Caco-2 (cell line): ENCODE measurements around the gene HOXB6. TPM values are rescaled to one million over a fixed set of nuclear protein-coding genes. Genes with fewer than 3 reads are reported as not detected.
A peak's percentile ranks its signal among the peaks of the same experiment; 100 is the strongest.

ENCODE experiments used
- BruUV-seq: library from RNA; stranded (reverse); fragments of 400-500 nt; replicated peaks from 2 replicates; lab custom pipeline; 2021; lab: Mats Ljungman, UMichigan
- CTCF ChIA-PET: fragments of 300-600 bp; sonication (Branson Sonifier 250); formaldehyde crosslinking; loops from one replicate; lab custom pipeline; 2022; ENCODE audit warnings: antibody characterized with exemption; lab: Charles Lee
- POLR2A ChIA-PET: fragments of 300-600 bp; sonication (Branson Sonifier 250); formaldehyde crosslinking; loops from one replicate; lab custom pipeline; 2022; ENCODE audit warnings: antibody characterized with exemption; lab: Charles Lee
- DNase-seq, 2 experiments: peaks; one replicate each; pipeline versions ENCODE4 v3.0.0 to v3.0.0-alpha.2; 2020 to 2022
- H3K27me3 ChIP-seq: replicated peaks from 2 replicates; pipeline ENCODE4 v1.6.0; 2011; ENCODE audit warnings: low read length; ENCODE audit not compliant: control insufficient read depth, insufficient read depth
- H3K36me3 ChIP-seq: 2 replicates; pipeline ENCODE4 v1.5.1; 2011; ENCODE audit warnings: low read length; ENCODE audit not compliant: control insufficient read depth, insufficient read depth
- H3K4me1 ChIP-seq: fragments of 250-450 bp; sonication (Bioruptor Pico); 2 replicates; pipeline ENCODE4 v1.5.1; 2020; ENCODE audit warnings: mild to moderate bottlenecking
- H3K4me3 ChIP-seq: 2 replicates; pipeline ENCODE4 v1.5.1; 2011; ENCODE audit warnings: low read depth, mild to moderate bottlenecking, control low read depth, low read length
- H3K9me3 ChIP-seq: fragments of 250-450 bp; sonication (Bioruptor Pico); 2 replicates; pipeline ENCODE4 v1.5.1; 2020; ENCODE audit warnings: mild to moderate bottlenecking, moderate library complexity
- H3K27ac Mint-ChIP-seq: one replicate; pipeline ENCODE4 v1.8.0; 2022; ENCODE audit warnings: mixed read lengths; ENCODE audit not compliant: unreplicated experiment
- H3K27me3 Mint-ChIP-seq: one replicate; pipeline ENCODE4 v1.8.0; 2022; ENCODE audit warnings: mixed read lengths; ENCODE audit not compliant: insufficient read depth, unreplicated experiment
- H3K36me3 Mint-ChIP-seq: one replicate; pipeline ENCODE4 v1.8.0; 2022; ENCODE audit warnings: mild to moderate bottlenecking, mixed read lengths; ENCODE audit not compliant: insufficient read depth, unreplicated experiment
- H3K4me1 Mint-ChIP-seq: one replicate; pipeline ENCODE4 v1.8.0; 2022; ENCODE audit warnings: low read depth, mixed read lengths; ENCODE audit not compliant: unreplicated experiment
- H3K4me3 Mint-ChIP-seq: one replicate; pipeline ENCODE4 v1.8.0; 2022; ENCODE audit warnings: mild to moderate bottlenecking, moderate library complexity, mixed read lengths; ENCODE audit not compliant: unreplicated experiment
- H3K9me3 Mint-ChIP-seq: one replicate; pipeline ENCODE4 v1.8.0; 2022; ENCODE audit warnings: mixed read lengths; ENCODE audit not compliant: unreplicated experiment
- CTCF ChIP-seq, 2 experiments: fragments of 200-600 bp in 1 of 2; IDR thresholded peaks; 1 replicate in 1 of 2; 2 replicates in 1 of 2; pipeline versions ENCODE4 v1.5.1 to v1.8.0; 2011 to 2022; ENCODE audit warnings: antibody characterized with exemption in 1 of 2, control low read depth in 1 of 2, inconsistent platforms in 1 of 2, low read depth in 1 of 2, low read length in 1 of 2, mild to moderate bottlenecking in 1 of 2, moderate library complexity in 1 of 2; ENCODE audit not compliant: insufficient read depth in 1 of 2, severe bottlenecking in 1 of 2, unreplicated experiment in 1 of 2
- intact Hi-C: fragments of 100-400 bp; cut with micrococcal nuclease; formaldehyde crosslinking; loops from one replicate; pipeline ENCODE4 v1.10.0; 2022; ENCODE audit not compliant: unreplicated experiment
- total RNA-seq: library from RNA; stranded (reverse); gene quantifications from 2 replicates; pipeline ENCODE4 v1.2.3, GENCODE V29; 2022

HOXB6 gene
- total RNA-seq, 1 experiment from 2014 or later = 1.9 TPM

- ChIA-PET POLR2A (no interaction called here), CTCF (no interaction called here)
- no peak overlapping the region for H3K27ac Mint-ChIP-seq
- peaks cover 7% of the 10 kb centered on the region for H3K4me1 Mint-ChIP-seq
- H3K36me3 ChIP-seq = no peaks in the 10 kb centered on the region
- H3K27me3 ChIP-seq = no peaks in the 10 kb centered on the region; the same call in 1 of the 2 replicates
- no peaks in the 10 kb centered on the region for H3K9me3 ChIP-seq
- H3K9me3 Mint-ChIP-seq = no peaks in the 10 kb centered on the region
- no peak overlapping the region for H3K4me3 Mint-ChIP-seq
- no peak overlapping the region for H3K4me3 ChIP-seq
- H3K4me1 ChIP-seq = peaks cover 9% of the 10 kb centered on the region
- no peak for TF ChIP-seq CTCF (IDR thresholded peaks at IDR 0.05; ENCODE audit: insufficient read depth in 1 of 2, low read depth in 1 of 2, low read length in 1 of 2, severe bottlenecking in 1 of 2, unreplicated experiment in 1 of 2)
- BruUV-seq = no TSS peak
- intact Hi-C loops = no loop called here
- DNase-seq = no peak
- H3K27me3 Mint-ChIP-seq = no peaks in the 10 kb centered on the region
- no peaks in the 10 kb centered on the region for H3K36me3 Mint-ChIP-seq
These were observed 46.5 kb downstream of the HOXB6 start for GRCh38 chr17:48558057-48558830.

DNA sequence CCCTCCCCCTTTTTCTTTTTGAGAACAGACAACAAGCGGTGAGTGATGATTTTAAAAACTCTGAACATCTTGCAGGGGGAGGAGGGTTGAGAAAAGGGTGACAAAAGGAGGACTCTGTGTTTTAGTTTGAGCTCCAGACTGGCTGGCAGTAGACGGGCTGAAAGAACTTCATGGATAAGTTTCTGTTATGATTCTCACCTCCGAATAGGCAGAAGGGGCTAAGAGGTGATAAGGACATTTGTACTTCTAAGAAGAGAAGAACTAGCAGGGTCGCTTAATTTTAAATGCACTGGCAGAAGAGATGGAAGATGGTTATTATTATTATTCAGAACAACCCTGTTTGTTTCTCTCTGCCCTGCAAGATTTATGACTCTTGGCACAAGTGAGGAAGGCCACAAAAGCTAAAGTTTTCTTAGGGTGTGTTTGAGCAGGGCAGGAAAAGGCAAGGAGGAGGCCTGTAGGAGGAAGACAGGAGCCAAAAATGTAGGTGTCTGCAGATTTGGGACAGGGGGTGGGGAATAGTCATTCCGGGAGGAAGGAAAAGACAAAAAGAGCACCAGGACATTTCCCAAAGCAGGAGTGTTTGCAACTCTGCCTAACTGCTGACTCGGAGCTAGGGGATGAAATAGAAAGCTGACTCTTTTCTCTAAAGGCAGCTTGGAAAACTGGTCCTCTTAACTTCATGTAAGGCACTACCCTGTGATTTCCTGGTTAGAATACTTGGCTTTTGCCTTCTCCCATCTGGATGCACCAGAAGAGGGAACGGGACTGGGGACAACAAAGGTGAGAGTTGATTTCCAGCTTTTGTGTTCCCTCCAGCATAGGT lies 48.0 kb downstream of the HOXB6 start:
- no peaks in the 10 kb centered on the region for H3K9me3 ChIP-seq
- no TSS peak for BruUV-seq
- Mint-ChIP-seq H3K4me3 (no peak overlapping the region), H3K27ac (no peak overlapping the region), H3K36me3 (no peaks in the 10 kb centered on the region), H3K4me1 (peaks cover 7% of the 10 kb centered on the region), H3K27me3 (no peaks in the 10 kb centered on the region), H3K9me3 (no peaks in the 10 kb centered on the region)
- H3K27me3 ChIP-seq = no peaks in the 10 kb centered on the region; the same call in 1 of the 2 replicates
- DNase-seq = no peak
- intact Hi-C loops = no loop called here
- ChIA-PET POLR2A (interaction anchor here (0.6 kb wide), 1 partner anchor 725 kb away, joined by 3 read pairs; the partner anchor contains the start of gene LRRC46), CTCF (interaction anchor here (0.6 to 1.0 kb wide), 2 partner anchors 9 to 39 kb away, joined by 4 to 5 read pairs; no protein-coding TSS in a partner anchor)
- TF ChIP-seq CTCF (IDR thresholded peaks at IDR 0.05; ENCODE audit: insufficient read depth in 1 of 2, low read depth in 1 of 2, low read length in 1 of 2, severe bottlenecking in 1 of 2, unreplicated experiment in 1 of 2) = no peak
- H3K4me3 ChIP-seq = no peak overlapping the region
- no peaks in the 10 kb centered on the region for H3K36me3 ChIP-seq
- H3K4me1 ChIP-seq = peaks cover 9% of the 10 kb centered on the region

GRCh38 chr17:48556229-48556575 lies 48.6 kb downstream of the HOXB6 start:
- Histone ChIP-seq H3K4me1 (peaks cover 9% of the 10 kb centered on the region), H3K27me3 (no peaks in the 10 kb centered on the region; the same call in 1 of the 2 replicates), H3K4me3 (no peak overlapping the region), H3K36me3 (no peaks in the 10 kb centered on the region), H3K9me3 (no peaks in the 10 kb centered on the region)
- DNase-seq = no peak
- no peaks in the 10 kb centered on the region for H3K9me3 Mint-ChIP-seq
- intact Hi-C loops = no loop called here
- H3K4me1 Mint-ChIP-seq = peaks cover 7% of the 10 kb centered on the region
- no peak overlapping the region for H3K27ac Mint-ChIP-seq
- BruUV-seq = no TSS peak
- POLR2A ChIA-PET = interaction anchor here (0.6 kb wide), 1 partner anchor 724 kb away, joined by 3 read pairs; the partner anchor contains the start of gene LRRC46
- H3K4me3 Mint-ChIP-seq = peak overlapping the region; percentile 49
- CTCF ChIA-PET = interaction anchor here (0.6 to 1.8 kb wide), 5 partner anchors 9 to 341 kb away, joined by 3 to 6 read pairs (median 5); no protein-coding TSS in a partner anchor
- no peaks in the 10 kb centered on the region for H3K36me3 Mint-ChIP-seq
- H3K27me3 Mint-ChIP-seq = no peaks in the 10 kb centered on the region
- no peak for TF ChIP-seq CTCF (IDR thresholded peaks at IDR 0.05; ENCODE audit: insufficient read depth in 1 of 2, low read depth in 1 of 2, low read length in 1 of 2, severe bottlenecking in 1 of 2, unreplicated experiment in 1 of 2)
